NCI-H82 (cell line): ENCODE measurements around the gene FNDC11.
"Not testable (repeated sequence)": the region's sequence is repeated elsewhere in the genome, so short reads cannot be mapped to it uniquely, and the experiment has no call there.

Experiments used
- DNase-seq: peaks from one replicate; lab custom pipeline; 2025; lab: John Stamatoyannopoulos, UW

FNDC11 gene

GRCh38 chr20:63553933-63554290 is at the start of gene FNDC11:
Gene FNDC11, plus strand, starts transcription at chr20:63554159. Its CDS starts 1,505 bp downstream, at chr20:63555664.
- peak; percentile 27 for DNase-seq

DNA sequence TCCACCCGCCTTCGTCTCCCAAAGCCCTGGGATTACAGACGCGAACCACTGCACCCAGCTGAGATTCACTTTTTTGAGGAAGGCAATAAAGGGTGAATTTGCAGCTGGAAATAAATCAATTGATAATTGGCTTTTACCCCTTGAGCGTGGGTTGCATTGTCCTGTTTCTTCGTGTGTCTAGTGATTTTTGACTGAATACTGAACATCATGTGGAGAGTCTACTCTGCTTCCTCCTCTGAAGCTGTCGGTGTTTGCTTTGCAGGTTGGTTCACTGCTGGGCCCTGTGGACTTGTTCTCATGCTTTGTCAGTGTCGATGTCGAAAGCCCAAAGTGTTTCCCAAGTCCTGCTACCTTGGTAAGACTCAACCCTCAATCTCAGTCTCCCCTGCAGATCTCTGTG is 49.3 kb upstream of the FNDC11 start:
- no peak for DNase-seq

- no peak for DNase-seq
Observed at GRCh38 chr20:63505281-63505680, 48.7 kb upstream of the FNDC11 start.

GRCh38 chr20:63505723-63506122 is 48.2 kb upstream of the FNDC11 start:
- DNase-seq = no peak

GRCh38 chr20:63507083-63507743 is 46.7 kb upstream of the FNDC11 start:
- no peak for DNase-seq

DNA sequence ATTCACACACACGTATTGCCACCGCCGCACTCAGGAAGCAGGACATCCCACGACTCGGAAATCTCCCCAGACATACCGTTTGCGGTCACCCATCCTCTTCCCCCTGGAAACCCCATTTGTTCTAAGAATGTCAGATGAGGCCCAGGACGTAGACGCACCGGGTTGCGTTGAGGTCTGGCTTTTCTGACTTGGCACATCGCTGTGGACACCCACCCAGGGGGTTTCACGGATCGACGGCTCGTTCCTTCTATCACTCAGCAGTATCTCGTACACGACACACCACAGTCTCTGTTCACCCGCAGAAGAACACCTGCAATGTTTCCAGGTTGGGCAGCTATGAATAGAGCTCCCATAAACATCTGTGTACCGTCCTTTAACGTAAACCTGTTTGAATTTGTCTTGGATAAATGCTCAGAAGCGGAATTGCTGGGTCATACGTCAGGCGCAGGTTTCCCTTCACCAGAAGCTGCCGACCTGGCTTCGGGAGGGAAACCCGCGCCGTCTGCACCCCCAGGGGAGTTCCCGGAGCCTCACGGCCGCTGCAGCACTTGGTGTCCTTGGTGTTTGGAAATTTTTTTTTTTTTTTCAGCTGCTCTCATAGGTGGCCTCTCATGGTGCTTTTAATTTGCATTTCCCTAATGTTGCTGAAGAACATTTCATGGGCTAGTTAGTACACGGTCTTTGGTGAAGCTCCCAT is 45.7 kb upstream of the FNDC11 start:
- DNase-seq = no peak

- no peak for DNase-seq
Observed at GRCh38 chr20:63509088-63509564, 44.8 kb upstream of the FNDC11 start.

GRCh38 chr20:63513207-63513606 is 40.8 kb upstream of the FNDC11 start:
- no peak for DNase-seq

GRCh38 chr20:63514520-63514919 is 39.4 kb upstream of the FNDC11 start:
- not testable (repeated sequence) for DNase-seq

DNA sequence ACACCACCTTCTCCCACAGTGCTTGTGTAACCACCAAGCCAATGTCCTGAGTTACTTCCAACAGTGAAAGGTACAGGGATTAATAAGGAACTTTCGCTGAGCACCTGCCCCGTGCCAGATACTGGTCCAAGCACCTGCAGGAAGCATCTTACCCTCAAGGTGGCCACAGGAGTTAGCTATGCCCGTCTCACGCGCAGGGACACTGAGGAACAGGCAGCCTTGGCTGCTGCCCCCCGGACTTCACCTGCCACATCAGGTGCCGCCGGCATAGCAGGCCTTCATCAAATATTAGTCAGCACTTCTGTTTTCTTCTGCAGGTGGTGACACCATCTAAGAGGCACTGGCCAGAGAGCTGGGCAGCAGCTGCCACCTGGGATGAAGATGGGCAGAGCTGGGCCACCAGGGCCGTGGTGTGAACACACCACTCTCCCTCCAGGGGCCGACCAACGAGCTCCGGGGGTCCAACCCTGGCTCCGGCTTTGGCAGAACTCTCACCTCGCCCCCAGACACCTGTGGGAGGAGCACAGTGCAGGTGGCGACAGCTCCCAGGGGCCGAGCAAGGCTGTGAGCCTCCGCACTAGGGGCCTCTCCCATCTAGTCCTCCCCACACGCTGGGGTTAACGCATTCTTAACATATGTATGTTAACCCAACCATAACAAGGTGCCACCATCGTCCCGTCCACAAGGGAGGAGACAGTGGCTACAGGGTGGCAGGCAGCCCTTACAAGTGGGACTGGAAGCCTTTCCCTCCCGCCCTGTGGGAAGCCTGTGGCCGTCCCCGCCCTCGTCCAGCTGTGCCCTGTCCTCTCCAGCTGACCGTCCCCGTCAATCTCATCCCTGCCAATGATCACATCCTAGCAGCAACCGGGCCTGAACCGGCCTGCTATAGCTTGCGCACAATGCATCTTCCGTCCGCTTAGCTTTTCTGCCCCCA is 36.3 kb upstream of the FNDC11 start:
- DNase-seq = no peak

- DNase-seq = peak; percentile 37
Observed at GRCh38 chr20:63518351-63518861, 35.6 kb upstream of the FNDC11 start.

- DNase-seq = no peak
Observed at GRCh38 chr20:63518946-63519667, 34.9 kb upstream of the FNDC11 start.

DNA sequence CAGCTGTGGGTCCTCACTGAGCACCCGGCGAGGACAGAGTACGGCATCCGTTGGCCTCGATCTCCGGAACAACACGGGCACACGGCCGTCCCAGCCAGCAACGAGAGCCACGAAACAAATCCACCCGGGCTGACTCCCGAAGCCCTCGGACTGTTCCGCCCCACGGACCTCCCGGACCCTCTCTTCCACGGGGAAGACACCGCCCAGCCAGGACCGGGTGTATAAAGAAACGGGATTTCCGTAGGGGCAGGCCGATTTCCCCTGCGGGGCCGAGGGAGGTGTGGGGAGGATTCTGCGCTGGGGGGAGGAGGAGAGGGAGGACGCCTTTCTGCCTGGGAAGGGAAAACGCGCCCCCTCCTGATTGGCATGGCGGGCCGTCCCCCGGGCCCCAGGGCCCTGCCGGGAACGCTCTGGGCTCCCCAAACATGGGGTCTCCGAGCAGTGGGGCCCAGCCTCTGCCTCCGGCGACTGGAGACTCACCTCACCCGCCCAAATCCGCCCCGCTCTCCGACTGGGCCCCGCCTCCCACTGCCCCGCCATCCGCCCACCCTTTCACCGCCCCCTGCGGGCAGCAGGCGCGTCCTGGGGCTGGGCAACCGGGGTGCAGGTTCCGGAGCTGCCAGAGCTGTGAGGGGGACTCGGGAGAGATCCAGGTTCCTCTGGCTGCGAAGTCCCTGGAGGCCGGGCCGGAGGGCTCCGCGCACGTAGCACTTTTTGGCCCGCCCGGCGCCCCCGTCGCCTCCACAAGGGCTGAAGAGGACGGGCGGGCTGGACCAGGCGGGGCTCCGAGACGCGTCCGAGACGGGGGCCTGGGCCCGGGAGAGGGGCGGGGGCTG is 34.1 kb upstream of the FNDC11 start:
- peak; percentile 62 for DNase-seq

DNA sequence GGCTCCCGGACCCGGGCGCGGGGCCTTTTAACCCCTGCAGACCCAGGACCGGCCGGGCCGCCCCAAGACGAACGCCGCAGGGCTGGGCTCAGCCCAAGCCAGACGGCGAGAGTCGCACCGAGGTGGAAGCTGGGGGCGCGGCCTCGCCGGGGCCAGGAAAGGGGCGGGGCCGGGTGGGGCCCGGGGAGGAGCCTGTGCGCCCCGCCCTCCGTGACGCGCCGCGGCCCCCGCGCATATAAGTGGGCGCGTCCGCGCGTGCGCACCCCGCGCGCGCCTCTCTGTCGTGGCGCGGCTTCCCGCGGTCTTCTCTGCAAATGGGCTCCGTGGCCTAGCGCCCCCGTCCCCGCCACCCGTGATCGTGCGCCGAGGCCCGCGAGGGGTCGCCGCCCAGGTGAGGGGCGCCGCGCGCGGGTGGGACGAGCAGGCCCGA is 33.4 kb upstream of the FNDC11 start, which contains the start of gene PPDPF:
Gene PPDPF (plus strand): TSS at position 262 of the 430 bp plus-strand sequence. CDS start 544 bp downstream, outside the sequence.
- peak; percentile 85 for DNase-seq

DNA sequence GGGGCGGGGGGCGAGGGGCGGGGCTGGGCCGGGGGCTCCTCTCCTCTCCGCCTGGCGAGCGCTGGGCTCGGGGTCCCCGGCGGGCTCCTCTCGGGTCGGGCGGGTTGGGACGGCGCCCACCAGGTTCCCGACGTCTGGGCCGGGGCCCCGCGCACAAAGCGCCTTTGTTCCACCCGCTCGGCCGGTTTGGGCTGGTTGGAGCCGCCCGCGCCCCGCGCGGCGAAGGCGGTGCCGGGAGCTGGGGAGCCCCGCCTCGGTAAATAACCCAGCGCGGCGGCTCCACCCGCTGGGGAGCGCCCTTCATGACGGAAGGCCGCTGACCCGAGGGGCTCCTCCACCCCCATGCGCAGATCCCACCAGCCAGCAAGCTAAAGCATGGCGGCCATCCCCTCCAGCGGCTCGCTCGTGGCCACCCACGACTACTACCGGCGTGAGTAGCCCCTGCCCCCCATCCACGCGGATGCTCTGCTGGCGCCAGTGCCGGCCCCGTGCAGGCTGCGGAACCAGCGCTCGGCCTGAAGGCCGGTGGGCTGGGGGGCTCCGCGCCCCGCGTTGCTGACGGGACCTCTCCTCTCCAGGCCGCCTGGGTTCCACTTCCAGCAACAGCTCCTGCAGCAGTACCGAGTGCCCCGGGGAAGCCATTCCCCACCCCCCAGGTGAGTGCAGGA is 32.9 kb upstream of the FNDC11 start:
- peak; percentile 72 for DNase-seq

DNA sequence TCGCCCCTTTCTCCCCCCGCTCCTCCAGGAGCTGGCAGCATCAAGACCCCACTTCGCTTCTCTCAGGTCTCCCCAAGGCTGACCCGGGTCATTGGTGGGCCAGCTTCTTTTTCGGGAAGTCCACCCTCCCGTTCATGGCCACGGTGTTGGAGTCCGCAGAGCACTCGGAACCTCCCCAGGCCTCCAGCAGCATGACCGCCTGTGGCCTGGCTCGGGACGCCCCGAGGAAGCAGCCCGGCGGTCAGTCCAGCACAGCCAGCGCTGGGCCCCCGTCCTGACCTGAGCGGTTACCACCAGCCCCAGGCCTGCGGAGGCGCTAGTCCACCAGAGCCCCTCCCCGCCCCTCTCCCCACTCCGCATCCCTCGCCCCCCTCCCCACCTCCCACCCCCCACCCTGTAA is 32.4 kb upstream of the FNDC11 start:
- no peak for DNase-seq

- no peak for DNase-seq
Observed at GRCh38 chr20:63522091-63522868, 31.7 kb upstream of the FNDC11 start.

DNA sequence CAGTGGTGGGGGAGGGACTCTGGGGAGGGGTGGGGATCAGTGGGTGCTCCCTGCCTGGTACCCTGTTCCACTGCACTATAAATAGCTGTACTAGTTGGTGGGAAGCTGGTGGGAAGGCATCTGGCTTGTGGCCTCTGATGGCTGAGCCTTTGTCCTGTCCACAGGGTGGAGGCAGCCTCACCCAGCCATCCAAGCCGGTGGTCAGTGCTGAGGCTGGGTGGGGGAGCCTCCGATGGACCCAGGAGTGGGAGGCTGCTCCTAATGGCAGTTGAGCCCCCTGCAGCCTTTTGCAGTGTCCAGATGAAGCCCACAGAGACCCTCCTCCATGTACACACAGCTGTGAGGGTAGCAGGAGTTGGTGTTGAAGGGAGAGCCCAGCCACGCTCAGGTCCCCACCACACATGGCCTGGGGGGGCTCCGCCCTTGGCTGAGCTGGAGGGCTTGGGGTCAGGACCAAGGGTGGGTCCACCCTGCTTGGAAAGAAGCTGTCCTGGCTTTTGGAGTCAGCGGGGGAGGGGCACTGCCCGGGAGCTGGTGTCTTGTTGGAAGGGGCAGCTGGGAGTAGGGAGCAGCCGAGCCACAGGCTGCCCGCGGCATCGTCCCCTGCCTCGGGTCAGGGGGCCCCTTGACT is 30.9 kb upstream of the FNDC11 start:
- DNase-seq = no peak

DNA sequence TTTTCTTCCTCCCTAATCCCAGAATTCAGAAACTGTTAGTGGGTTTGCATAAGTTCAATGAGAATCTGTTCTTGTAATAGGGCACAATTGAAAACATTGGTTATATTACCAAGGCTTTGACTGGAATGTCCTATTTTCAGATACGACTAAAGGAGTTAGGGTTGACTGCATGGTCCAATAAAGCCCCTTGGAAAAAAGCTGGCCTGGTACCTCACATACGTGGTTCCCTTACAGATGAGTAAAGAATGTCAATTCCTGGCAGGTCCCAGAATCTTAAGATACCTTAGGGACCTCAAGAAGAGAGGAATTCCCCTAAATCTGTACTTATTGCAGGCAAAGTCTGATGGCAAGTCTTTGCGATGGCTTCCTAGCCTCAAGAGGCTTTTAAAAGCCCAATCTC is 28.8 kb upstream of the FNDC11 start:
- DNase-seq = no peak
